ENCODE measurements around the gene ACBD4. TPM values are rescaled to one million over a fixed set of nuclear protein-coding genes. Genes with fewer than 3 reads are reported as not detected.

The ACBD4 gene
- total and polyA plus RNA-seq, 2 of the 13 experiments (the other 11 are each of a cell fraction or from before 2014, with no cell fraction given) = 16.1 to 26.9 TPM

GRCh38 chr17:45145035-45145389 is 9.5 kb downstream of the ACBD4 start:
- 93% methylated on average over 8 of the region's 8 CpGs for WGBS (ENCODE audit: low lambda C conversion rate)
- intact Hi-C loops (cut with micrococcal nuclease; ENCODE audit: unreplicated experiment) = no loop called here

GRCh38 chr17:45146166-45146565 is 10.7 kb downstream of the ACBD4 start:
- DNase-seq (ENCODE audit: low spot score) (no peak), FAIRE-seq (no peak), ATAC-seq (no peak)
- Histone ChIP-seq H3K79me2 (ENCODE audit: insufficient read depth, low read length) (peaks cover 27% of the 10 kb centered on the region), H3K36me3 (replicated peaks in 1 of 2; ENCODE audit: control insufficient read depth in 1 of 2, insufficient read depth in 2 of 2, low read length in 2 of 2) (no peaks in the 10 kb centered on the region; a peak in 1 of 5 replicates), H3K4me2 (ENCODE audit: low read depth, low read length) (peak overlapping the region; percentile 96), H2AFZ (ENCODE audit: low read length) (no peak overlapping the region), H3K4me1 (ENCODE audit: insufficient read depth, low read length) (peaks cover 17% of the 10 kb centered on the region), H3K9ac (ENCODE audit: insufficient read depth, low read depth, low read length) (0 out of 2 replicates have a peak overlapping the region, but pooled peaks have one; percentile 94), H3K4me3 (replicated peaks in 1 of 3; ENCODE audit: insufficient read depth in 1 of 3, low read depth in 2 of 3, low read length in 3 of 3) (no peak overlapping the region), H3K9me3 (ENCODE audit: low read length) (no peaks in the 10 kb centered on the region), H3K27ac (ENCODE audit: extremely low read length, insufficient read depth, low read length) (no peak overlapping the region), H4K20me1 (ENCODE audit: insufficient read depth, low read length) (peaks cover 28% of the 10 kb centered on the region), H3K27me3 (ENCODE audit: control insufficient read depth in 1 of 2, insufficient read depth in 2 of 2, low read length in 2 of 2) (no peaks in the 10 kb centered on the region; a peak in 2 of 5 replicates)
- BruUV-seq (replicated peaks) = no TSS peak
- in situ Hi-C loops (cut with HindIII; ENCODE audit: extremely low pct_ligation_motif_present, low pct_unique_long_range_greater_than_20kb) (loop anchor here (5.0 kb wide), 2 partner anchors 51 to 101 kb away; no protein-coding TSS in a partner anchor), intact Hi-C loops (cut with micrococcal nuclease; ENCODE audit: unreplicated experiment) (no loop called here)
- WGBS (ENCODE audit: low lambda C conversion rate) = 94% methylated on average over 10 of the region's 10 CpGs
- CTCF ChIA-PET (ENCODE audit: low intra/inter-chr PET ratio, low total read pairs) = interaction anchor here (7.0 to 8.5 kb wide), 2 partner anchors 11 to 51 kb away, joined by 60 to 130 read pairs; partner anchors contain the start of gene ACBD4
- POLR2A ChIA-PET = interaction anchor here (0.8 to 19.8 kb wide), 3 partner anchors 11 to 51 kb away, joined by 3 to 2487 read pairs (median 8); partner anchors contain the start of genes ACBD4 and HEXIM2
- TF ChIP-seq POLR2A (IDR thresholded peaks at IDR 0.05; ENCODE audit: insufficient read depth in 1 of 2, low read depth in 2 of 2, low read length in 2 of 2) (peak; percentile 26 to 38; a peak in 1 of 4 replicates), ZC3H13 (CRISPR knock-in tag; IDR thresholded peaks at IDR 0.05) (peak; percentile 13; the same call in 1 of the 2 replicates), PAF1 (CRISPR knock-in tag; IDR thresholded peaks at IDR 0.05) (0 out of 2 replicates have a peak, but pooled peaks have one; percentile 48), ZNF652 (CRISPR knock-in tag; IDR thresholded peaks at IDR 0.05; ENCODE audit: borderline replicate concordance, low read depth) (no peak)

More at GRCh38 chr17:45145035-45145389, 9.5 kb downstream of the ACBD4 start:
- in situ Hi-C loops (cut with HindIII; ENCODE audit: extremely low pct_ligation_motif_present, low pct_unique_long_range_greater_than_20kb) = loop anchor here (5.0 kb wide), 2 partner anchors 52 to 102 kb away; no protein-coding TSS in a partner anchor
- ATAC-seq (no peak), DNase-seq (ENCODE audit: low spot score) (no peak), FAIRE-seq (no peak)
- TF ChIP-seq NONO (IDR thresholded peaks at IDR 0.05) = no peak
- TF ChIP-seq NONO (CRISPR knock-in tag; conservative IDR thresholded peaks at IDR 0.05) = 0 out of 2 replicates have a peak, but pooled peaks have one; percentile 47
- no peak for TF ChIP-seq SOX5 (CRISPR knock-in tag; IDR thresholded peaks at IDR 0.05; ENCODE audit: borderline replicate concordance)
- peak; percentile 62; the same call in 1 of the 2 replicates for TF ChIP-seq SSRP1 (CRISPR knock-in tag; IDR thresholded peaks at IDR 0.05)
- no peak overlapping the region for H3K4me3 ChIP-seq (replicated peaks in 1 of 3; ENCODE audit: insufficient read depth in 1 of 3, low read depth in 2 of 3, low read length in 3 of 3)
- no peaks in the 10 kb centered on the region for H3K9me3 ChIP-seq (ENCODE audit: low read length)
- no peaks in the 10 kb centered on the region; a peak in 2 of 5 replicates for H3K27me3 ChIP-seq (ENCODE audit: control insufficient read depth in 1 of 2, insufficient read depth in 2 of 2, low read length in 2 of 2)
- no peak overlapping the region for H3K9ac ChIP-seq (ENCODE audit: insufficient read depth, low read depth, low read length)
- peaks cover 16% of the 10 kb centered on the region; the same call in 1 of the 2 replicates for H4K20me1 ChIP-seq (ENCODE audit: insufficient read depth, low read length)
- CTCF ChIA-PET (ENCODE audit: low intra/inter-chr PET ratio, low total read pairs) = no interaction called here
- BruUV-seq (replicated peaks) = no TSS peak
- no peak overlapping the region for H2AFZ ChIP-seq (ENCODE audit: low read length)
- no peak overlapping the region for H3K27ac ChIP-seq (ENCODE audit: extremely low read length, insufficient read depth, low read length)
- peaks cover 11% of the 10 kb centered on the region for H3K4me1 ChIP-seq (ENCODE audit: insufficient read depth, low read length)
- POLR2A ChIA-PET = interaction anchor here (1.7 to 19.8 kb wide), 2 partner anchors 10 to 23 kb away, joined by 8 to 2487 read pairs; partner anchors contain the start of genes ACBD4 and HEXIM2
- H3K4me2 ChIP-seq (ENCODE audit: low read depth, low read length) = no peak overlapping the region
- H3K79me2 ChIP-seq (ENCODE audit: insufficient read depth, low read length) = peaks cover 16% of the 10 kb centered on the region
- no peaks in the 10 kb centered on the region; a peak in 1 of 5 replicates for H3K36me3 ChIP-seq (replicated peaks in 1 of 2; ENCODE audit: control insufficient read depth in 1 of 2, insufficient read depth in 2 of 2, low read length in 2 of 2)
